Retina (tissue), 1 donor: ENCODE data around the gene POLR2A.

Source experiments
- DNase-seq: peaks from one replicate; pipeline ENCODE4 v3.0.0-alpha.2; 2016

POLR2A gene

GRCh38 chr17:7508846-7509245, 24.7 kb downstream of the POLR2A start:
- DNase-seq, result no peak

- DNase-seq, result no peak
These were observed 25.8 kb downstream of the POLR2A start for GRCh38 chr17:7509937-7510336.

- DNase-seq, result no peak
These were observed 26.9 kb downstream of the POLR2A start for GRCh38 chr17:7511108-7511507.

- no peak for DNase-seq
These were observed 27.9 kb downstream of the POLR2A start for GRCh38 chr17:7512105-7512504.

- DNase-seq, result no peak
These were observed 28.8 kb downstream of the POLR2A start for GRCh38 chr17:7512824-7513540.

GRCh38 chr17:7513850-7514419, 29.8 kb downstream of the POLR2A start:
- DNase-seq, result no peak

GRCh38 chr17:7515911-7516610, 31.9 kb downstream of the POLR2A start:
- no peak for DNase-seq

GRCh38 chr17:7523033-7523432, 38.9 kb downstream of the POLR2A start:
- DNase-seq, result no peak

GRCh38 chr17:7528842-7529241, 44.7 kb downstream of the POLR2A start:
- no peak for DNase-seq

- no peak for DNase-seq
These were observed 46.1 kb downstream of the POLR2A start for GRCh38 chr17:7530023-7530900.

- no peak for DNase-seq
These were observed 53.9 kb downstream of the POLR2A start for GRCh38 chr17:7538050-7538449.

- DNase-seq, result no peak
These were observed 54.9 kb downstream of the POLR2A start for GRCh38 chr17:7538891-7539545.

GRCh38 chr17:7541074-7541621, 57.0 kb downstream of the POLR2A start:
- no peak for DNase-seq

- DNase-seq, result no peak
These were observed 60.7 kb downstream of the POLR2A start for GRCh38 chr17:7544911-7545310.

- peak; percentile 66 for DNase-seq
These were observed 64.6 kb downstream of the POLR2A start, which contains the start of gene TNFSF12 for GRCh38 chr17:7548585-7549400. Gene TNFSF12, plus strand, starts transcription at chr17:7549058. Its CDS starts 96 bp downstream, at chr17:7549154.
